ENCODE results near the gene THG1L.
A peak's percentile ranks its signal among the peaks of the same experiment; 100 is the strongest.

DNA sequence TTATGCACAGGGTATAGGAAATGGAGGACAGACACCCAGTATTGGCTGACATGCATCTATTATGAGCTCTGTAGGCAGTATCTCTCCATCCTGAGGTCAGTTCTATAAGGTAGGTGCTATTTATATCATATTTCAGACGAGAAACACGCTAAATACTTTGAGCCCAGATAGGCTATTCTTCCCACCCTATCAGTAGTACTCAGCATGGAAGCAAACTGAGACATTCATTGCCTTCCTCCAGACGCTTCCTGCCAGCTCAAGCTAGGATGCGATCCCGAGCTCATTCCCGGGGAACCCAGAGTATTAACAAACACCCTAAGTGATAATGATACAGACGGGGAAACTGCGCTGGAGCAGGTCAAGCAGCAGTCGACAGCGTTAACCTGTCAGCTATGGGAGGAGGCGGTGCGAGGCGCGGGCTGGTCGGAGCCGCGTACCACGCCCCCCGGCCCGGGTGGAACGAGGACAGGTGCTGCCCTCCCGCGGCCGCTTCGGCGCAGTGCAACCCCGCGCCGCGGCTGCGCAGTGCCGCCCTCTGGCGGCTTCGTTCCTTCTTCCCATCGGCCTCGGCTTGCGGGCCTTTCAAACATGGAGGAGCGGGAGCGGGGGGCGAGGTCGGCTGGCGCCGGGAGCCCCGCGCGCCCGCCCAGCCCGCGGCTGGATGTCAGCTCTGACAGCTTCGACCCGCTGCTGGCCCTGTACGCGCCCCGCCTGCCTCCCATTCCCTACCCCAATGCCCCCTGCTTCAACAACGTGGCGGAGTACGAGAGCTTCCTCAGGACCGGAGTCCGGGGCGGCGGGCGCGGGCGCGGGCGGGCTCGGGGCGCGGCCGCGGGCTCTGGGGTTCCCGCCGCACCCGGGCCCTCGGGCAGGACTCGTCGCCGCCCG is 12.2 kb downstream of the THG1L start, which contains the start of gene LSM11:
- TF ChIP-seq, protein P1, sequence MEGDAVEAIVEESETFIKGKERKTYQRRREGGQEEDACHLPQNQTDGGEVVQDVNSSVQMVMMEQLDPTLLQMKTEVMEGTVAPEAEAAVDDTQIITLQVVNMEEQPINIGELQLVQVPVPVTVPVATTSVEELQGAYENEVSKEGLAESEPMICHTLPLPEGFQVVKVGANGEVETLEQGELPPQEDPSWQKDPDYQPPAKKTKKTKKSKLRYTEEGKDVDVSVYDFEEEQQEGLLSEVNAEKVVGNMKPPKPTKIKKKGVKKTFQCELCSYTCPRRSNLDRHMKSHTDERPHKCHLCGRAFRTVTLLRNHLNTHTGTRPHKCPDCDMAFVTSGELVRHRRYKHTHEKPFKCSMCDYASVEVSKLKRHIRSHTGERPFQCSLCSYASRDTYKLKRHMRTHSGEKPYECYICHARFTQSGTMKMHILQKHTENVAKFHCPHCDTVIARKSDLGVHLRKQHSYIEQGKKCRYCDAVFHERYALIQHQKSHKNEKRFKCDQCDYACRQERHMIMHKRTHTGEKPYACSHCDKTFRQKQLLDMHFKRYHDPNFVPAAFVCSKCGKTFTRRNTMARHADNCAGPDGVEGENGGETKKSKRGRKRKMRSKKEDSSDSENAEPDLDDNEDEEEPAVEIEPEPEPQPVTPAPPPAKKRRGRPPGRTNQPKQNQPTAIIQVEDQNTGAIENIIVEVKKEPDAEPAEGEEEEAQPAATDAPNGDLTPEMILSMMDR (IDR thresholded peaks at IDR 0.05), result peak; percentile 99
- TF ChIP-seq POLR2A (IDR thresholded peaks at IDR 0.05; ENCODE audit: low read length) (no peak), EP300 (IDR thresholded peaks at IDR 0.05) (no peak), HEYL (CRISPR knock-in tag; IDR thresholded peaks at IDR 0.05) (no peak), CEBPB (IDR thresholded peaks at IDR 0.05) (no peak), RFX5 (IDR thresholded peaks at IDR 0.05) (no peak), RNF2 (IDR thresholded peaks at IDR 0.05; ENCODE audit: borderline replicate concordance, low read depth) (no peak)
- TF ChIP-seq, protein P2, sequence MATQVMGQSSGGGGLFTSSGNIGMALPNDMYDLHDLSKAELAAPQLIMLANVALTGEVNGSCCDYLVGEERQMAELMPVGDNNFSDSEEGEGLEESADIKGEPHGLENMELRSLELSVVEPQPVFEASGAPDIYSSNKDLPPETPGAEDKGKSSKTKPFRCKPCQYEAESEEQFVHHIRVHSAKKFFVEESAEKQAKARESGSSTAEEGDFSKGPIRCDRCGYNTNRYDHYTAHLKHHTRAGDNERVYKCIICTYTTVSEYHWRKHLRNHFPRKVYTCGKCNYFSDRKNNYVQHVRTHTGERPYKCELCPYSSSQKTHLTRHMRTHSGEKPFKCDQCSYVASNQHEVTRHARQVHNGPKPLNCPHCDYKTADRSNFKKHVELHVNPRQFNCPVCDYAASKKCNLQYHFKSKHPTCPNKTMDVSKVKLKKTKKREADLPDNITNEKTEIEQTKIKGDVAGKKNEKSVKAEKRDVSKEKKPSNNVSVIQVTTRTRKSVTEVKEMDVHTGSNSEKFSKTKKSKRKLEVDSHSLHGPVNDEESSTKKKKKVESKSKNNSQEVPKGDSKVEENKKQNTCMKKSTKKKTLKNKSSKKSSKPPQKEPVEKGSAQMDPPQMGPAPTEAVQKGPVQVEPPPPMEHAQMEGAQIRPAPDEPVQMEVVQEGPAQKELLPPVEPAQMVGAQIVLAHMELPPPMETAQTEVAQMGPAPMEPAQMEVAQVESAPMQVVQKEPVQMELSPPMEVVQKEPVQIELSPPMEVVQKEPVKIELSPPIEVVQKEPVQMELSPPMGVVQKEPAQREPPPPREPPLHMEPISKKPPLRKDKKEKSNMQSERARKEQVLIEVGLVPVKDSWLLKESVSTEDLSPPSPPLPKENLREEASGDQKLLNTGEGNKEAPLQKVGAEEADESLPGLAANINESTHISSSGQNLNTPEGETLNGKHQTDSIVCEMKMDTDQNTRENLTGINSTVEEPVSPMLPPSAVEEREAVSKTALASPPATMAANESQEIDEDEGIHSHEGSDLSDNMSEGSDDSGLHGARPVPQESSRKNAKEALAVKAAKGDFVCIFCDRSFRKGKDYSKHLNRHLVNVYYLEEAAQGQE (IDR thresholded peaks at IDR 0.05), result no peak
- TF ChIP-seq, protein P3, sequence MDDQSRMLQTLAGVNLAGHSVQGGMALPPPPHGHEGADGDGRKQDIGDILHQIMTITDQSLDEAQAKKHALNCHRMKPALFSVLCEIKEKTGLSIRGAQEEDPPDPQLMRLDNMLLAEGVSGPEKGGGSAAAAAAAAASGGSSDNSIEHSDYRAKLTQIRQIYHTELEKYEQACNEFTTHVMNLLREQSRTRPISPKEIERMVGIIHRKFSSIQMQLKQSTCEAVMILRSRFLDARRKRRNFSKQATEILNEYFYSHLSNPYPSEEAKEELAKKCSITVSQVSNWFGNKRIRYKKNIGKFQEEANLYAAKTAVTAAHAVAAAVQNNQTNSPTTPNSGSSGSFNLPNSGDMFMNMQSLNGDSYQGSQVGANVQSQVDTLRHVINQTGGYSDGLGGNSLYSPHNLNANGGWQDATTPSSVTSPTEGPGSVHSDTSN (IDR thresholded peaks at IDR 0.05), result 0 out of 2 replicates have a peak, but pooled peaks have one; percentile 30
- TF ChIP-seq, protein P4, sequence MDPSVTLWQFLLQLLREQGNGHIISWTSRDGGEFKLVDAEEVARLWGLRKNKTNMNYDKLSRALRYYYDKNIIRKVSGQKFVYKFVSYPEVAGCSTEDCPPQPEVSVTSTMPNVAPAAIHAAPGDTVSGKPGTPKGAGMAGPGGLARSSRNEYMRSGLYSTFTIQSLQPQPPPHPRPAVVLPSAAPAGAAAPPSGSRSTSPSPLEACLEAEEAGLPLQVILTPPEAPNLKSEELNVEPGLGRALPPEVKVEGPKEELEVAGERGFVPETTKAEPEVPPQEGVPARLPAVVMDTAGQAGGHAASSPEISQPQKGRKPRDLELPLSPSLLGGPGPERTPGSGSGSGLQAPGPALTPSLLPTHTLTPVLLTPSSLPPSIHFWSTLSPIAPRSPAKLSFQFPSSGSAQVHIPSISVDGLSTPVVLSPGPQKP (IDR thresholded peaks at IDR 0.05; ENCODE audit: low read depth, low read length), result no peak

All from A549 (cell line).